DMS53 treated with DMSO at 0.1 percent for 48 hours (cell line): ENCODE data around the gene SLITRK1.

ENCODE experiments used
- DNase-seq: peaks from one replicate; lab custom pipeline; 2025; ENCODE audit not compliant: unreplicated experiment; lab: John Stamatoyannopoulos, UW

SLITRK1 gene, protein sequence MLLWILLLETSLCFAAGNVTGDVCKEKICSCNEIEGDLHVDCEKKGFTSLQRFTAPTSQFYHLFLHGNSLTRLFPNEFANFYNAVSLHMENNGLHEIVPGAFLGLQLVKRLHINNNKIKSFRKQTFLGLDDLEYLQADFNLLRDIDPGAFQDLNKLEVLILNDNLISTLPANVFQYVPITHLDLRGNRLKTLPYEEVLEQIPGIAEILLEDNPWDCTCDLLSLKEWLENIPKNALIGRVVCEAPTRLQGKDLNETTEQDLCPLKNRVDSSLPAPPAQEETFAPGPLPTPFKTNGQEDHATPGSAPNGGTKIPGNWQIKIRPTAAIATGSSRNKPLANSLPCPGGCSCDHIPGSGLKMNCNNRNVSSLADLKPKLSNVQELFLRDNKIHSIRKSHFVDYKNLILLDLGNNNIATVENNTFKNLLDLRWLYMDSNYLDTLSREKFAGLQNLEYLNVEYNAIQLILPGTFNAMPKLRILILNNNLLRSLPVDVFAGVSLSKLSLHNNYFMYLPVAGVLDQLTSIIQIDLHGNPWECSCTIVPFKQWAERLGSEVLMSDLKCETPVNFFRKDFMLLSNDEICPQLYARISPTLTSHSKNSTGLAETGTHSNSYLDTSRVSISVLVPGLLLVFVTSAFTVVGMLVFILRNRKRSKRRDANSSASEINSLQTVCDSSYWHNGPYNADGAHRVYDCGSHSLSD

DNA sequence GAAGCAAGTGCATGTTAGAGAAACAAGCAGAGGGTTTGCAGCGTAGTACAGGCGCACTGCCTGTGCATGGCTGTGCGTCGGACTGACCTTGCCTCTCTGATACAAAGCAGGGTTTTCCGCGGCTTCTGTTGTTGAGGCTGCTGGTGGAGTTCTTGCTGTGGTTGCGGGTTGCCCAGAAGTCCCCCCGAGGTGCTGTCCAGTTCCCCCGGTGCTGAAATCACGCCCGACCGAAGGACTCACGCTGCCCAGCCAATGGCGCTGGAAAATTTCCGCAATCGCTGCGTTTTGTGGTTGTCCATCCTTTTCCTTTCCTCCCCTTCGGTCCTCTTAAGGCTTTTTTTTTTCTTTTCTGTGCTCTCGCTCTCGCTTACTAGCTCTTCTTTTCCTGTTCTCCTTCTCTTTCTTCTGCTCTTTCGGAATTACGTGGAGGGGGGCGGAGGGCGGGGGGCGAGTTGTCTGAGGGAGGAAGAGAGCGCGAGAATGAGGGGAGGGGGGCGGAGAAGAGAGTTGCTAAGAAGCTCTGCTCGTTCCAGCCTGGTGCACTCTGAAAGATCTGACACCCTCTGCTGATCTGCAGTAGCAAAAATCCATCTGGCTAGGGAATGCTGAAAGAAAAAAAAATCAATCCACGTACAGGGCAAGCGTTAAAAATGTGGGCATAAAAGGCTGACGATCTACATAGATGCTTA lies at the start of gene SLITRK1:
Gene SLITRK1 (minus strand): TSS at position 558 of the 689 bp plus-strand sequence. CDS start 967 bp downstream, outside the sequence.
- DNase-seq, result no peak

DNA sequence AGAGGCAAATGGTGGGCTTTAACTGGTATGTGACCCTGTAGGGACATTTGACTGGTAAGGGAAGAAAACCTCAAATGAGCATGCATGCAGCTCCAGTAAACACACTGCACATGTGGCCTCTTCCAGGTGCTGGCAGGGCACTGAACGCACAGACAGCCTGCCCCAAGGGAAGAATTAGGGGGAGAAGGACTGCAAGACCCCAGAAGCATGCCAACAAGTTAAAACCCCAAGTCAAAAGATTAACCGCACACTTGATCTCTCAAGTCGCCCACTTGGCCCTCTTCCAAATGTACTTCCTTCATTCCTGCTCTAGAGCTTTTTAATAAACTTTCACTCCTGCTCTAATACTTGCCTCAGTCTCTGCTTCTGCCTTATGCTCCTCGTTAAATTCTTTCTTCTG lies 46.9 kb upstream of the SLITRK1 start:
- DNase-seq, result no peak

DNA sequence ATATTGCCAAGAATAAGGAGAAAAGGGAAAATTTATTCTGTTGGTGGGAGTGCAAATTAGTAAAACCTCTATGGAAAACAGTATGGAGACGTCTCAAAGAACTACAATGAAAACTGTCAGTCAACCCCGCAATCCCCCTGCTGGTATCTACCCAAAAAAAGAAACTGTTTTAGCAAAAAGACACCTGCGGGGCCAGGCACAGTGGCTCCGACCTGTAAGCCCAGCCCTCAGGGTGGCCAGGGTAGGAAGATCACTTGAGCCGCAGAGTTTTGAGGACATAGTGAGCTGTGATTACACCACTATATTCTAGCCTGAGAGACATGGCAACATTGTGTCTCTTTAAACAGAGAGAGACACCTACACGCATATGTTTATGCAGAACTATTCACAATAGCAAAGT lies 37.5 kb upstream of the SLITRK1 start:
- DNase-seq, result no peak

DNA sequence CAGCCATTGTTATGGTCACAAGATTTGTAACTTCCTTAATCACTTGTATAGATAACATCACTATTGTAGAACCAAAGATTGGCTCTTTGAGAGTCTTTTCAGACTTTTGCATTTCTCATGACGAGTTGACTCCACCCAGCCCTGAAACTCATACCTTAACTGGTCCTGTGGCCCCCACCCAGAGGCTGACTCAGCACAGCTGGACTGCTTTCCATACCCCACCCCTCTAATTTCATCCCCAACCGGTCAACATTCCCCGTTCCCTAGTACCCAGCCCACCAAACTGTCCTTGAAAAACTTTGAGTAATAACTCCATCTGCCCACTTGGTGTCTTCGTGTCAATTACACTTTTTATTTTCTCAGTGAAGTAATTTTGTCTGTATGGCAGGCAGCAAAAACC lies 32.1 kb upstream of the SLITRK1 start:
- DNase-seq, result no peak

DNA sequence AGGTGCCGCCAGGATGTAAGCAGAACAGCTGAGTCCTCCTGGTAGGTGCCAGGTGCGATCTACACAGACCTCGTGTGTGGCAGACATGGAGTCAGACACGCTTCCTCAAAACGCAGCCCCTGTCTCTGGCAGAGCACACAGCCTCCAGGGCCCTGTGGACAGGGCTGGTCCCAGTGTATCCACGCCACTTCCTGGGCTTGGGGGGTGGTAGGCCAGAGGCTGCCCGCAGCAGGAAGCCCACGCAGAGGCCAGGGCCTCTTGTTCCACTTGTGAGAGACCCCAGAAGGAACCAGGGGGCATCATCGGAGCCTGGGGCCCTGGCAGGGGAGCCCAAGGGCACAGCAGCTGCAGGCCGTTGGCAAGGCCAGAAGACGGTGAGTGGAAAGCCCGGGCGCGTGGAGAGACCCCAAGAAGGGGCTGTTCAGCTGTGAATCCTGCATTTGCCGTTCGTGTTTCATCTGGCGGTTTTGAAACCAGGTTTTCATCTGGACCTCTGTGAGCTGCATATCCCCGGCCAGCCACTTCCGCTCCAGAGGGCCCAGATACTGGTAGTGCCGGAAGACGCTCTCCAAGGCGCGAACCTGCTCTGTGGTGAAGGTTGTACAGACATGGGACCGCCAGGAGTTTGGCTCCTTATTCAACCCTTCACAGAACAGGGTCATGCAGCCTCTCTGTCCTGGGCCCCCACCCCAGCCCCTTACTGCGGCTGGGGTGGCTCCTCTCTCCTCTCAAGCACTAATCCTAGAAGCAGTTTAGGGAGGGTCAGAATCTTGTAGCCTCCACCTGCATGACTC lies 25.1 kb upstream of the SLITRK1 start:
- no peak for DNase-seq

DNA sequence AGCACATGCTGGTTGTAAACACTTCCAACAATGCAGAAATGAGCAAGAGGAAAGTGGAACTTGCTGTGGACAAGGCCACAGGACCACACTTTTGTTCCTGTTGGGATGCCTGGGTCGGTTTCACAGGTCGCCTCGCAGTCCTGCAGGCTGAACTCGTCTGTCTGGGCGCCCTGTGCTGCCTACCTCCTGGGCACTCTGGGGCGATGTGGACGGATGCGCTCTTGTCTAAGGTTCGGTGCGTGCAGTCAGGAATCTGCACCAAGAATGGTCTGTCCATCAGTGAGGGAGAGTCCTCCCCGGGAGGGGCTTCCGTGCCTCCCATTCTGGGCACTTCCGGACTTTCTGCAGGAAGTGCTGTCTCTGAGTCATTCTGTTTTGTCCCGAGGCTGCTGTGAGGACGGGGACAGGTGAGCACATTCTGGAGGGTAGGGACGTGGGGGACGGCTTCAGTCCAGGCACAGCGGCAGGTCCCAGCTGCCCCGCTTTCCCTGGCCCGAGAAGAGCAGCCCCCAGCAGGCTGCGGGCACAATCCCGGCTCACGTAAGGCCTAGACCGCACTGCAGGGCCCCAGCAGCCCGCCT lies 24.1 kb upstream of the SLITRK1 start:
- DNase-seq, result no peak

DNA sequence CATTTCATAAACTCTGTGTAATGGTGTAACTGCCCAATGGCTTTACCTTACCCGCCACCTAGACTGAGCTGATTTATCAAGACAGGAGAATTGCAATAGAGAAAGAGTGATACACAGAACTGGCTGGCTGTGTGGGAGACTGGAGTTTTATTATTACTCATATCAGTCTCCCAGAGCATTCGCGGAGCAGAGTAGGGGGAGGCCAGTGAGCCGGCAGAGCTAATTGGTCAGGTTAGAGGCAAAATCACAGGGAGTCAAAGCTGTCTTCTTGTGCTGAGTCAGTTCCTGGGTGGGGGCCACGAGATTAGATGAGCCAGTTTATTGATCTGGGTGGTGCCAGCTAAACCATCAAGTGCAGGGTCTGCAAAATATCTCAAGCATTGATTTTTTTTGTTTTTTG lies 23.4 kb upstream of the SLITRK1 start:
- DNase-seq, result no peak

DNA sequence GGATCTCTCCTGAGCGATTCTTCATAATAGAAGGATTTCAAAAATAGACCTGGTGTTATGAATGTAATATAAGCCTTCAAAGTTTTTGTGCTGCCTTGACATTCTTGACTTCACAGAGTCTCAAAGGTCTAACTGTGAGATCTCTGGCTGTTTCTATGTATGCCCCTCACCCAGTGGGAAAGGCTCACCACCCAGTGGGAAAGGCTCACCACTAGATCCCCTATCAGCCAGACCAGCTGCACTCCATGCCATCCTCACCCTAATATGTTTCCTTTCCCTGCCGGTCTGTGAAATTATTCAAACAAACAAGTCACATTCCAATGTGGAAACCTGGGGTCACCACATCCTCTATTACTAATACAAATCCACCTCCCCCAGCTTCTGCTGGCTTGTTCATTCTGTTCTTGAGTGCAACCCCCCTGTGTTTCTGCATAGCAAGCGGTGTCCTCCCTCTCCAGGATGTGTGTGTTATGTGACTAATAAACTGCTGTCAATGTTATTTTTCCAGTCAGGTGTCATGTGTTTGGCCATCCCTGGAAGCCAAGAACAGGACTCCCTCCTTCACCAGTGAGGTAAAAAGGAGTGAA lies 13.8 kb upstream of the SLITRK1 start:
- DNase-seq, result no peak

DNA sequence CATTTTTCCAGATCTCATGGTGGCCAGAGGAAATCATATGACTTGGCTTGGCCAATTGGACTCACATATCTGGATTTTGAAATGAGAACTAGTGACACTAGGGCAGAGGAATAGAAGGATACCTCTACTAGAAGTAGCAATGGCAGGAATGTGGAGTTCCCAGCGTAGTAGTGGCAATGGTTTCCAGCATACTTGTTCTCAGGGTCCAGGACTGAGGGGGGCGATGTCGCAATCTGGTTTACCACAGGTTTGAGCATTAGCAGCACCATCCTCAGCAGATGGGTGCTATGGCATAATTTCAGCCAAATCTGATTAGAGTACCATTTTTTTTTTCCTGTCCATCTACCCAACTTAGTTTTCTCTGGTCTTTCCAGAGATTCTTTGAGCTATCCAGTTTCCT lies 8.1 kb upstream of the SLITRK1 start:
- DNase-seq, result no peak

DNA sequence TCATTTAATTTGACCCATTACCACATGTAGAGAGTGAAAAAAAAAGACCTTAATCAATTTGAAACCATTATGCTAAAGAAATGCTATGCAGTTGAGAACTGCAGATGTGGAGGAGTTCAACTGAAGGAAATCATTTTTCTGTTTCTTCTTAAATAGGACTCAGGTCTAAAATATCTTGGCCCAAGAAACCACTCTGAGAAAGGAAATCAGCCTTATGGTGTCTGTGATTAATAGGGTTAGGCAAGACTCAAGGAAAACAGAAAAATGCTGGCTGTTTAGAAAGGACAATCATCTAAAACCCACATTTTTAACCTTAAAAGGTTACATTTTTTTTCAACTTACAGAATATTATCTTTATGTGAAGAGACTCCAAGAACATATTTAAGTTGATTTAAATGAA lies 1.9 kb upstream of the SLITRK1 start:
- no peak for DNase-seq

DNA sequence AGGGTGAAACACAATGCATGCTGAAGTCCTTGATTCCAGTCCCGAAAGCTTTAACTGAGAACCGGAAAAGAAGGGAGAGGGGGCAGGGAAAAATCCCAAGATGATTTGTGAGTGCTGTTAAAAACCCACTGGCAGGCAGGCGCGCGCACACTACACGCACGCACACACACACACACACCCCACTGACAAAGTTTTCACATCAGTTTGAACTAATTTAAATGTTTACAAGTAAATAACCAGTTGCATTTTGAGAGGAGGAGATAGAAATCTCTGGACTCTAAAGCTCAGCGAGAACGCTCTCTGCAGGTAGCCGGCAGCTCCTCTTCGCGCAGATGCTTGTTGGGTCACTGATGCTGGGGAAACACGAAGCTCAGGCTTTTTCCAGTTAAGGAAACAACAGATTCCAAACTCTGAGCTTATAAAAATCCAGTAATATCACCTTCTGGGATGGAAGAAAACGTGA lies 818 bp upstream of the SLITRK1 start:
- no peak for DNase-seq

DNA sequence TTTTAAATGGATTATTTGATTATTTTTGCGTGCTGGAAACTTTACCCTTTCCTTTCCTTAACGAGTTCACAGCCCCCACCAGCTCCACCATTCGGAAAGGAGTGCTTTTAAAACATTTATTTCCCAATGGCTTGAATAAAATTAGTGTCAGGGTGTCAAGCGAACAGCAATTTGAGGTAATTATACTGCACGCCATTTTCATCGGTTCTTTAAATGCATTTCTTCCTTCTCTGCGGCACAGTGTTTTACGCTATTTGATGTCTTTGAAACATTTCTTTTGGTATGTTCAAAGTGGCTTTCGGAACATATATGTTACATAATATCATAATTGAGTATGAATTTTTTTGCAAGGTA lies 309 bp upstream of the SLITRK1 start:
- DNase-seq, result no peak

DNA sequence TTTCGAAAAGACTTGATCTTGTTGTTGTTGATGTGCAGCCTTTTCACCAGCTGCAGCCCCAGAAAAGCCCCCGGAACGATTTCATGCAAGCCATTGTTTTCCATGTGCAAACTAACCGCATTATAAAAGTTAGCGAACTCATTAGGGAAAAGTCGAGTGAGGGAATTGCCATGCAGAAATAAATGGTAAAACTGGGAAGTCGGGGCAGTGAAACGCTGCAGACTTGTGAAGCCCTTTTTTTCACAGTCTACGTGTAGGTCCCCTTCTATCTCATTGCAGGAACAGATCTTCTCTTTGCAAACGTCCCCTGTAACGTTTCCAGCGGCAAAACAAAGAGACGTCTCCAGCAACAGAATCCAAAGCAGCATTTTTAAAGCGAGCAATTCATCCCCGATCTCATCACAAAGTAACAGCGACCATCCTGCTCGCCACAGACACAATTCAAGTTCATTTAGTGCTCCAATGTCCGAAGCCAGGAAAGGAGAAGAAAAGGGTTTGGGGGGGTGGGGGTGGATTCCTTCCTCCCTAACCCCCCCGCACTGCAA lies 1.1 kb downstream of the SLITRK1 start:
- no peak for DNase-seq

DNA sequence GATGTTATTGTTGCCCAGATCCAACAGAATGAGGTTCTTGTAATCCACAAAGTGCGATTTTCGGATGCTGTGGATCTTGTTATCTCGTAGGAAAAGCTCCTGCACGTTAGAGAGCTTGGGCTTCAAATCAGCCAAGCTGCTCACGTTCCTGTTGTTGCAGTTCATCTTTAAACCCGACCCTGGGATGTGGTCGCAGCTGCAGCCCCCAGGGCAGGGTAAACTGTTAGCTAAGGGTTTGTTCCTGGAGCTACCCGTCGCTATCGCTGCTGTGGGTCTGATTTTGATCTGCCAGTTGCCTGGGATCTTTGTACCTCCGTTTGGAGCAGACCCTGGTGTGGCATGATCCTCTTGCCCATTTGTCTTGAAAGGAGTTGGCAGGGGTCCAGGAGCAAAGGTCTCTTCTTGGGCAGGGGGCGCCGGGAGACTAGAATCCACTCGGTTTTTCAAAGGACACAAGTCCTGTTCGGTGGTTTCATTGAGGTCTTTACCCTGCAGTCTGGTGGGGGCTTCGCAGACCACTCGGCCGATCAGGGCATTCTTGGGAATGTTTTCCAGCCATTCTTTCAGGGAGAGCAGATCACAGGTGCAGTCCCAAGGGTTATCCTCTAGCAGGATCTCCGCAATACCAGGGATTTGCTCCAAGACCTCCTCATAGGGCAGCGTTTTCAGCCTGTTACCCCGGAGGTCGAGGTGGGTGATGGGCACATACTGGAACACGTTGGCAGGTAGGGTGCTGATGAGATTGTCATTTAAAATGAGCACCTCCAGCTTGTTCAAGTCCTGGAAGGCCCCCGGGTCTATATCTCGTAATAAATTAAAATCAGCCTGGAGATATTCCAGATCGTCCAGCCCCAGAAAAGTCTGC lies 1.8 kb downstream of the SLITRK1 start:
- no peak for DNase-seq

DNA sequence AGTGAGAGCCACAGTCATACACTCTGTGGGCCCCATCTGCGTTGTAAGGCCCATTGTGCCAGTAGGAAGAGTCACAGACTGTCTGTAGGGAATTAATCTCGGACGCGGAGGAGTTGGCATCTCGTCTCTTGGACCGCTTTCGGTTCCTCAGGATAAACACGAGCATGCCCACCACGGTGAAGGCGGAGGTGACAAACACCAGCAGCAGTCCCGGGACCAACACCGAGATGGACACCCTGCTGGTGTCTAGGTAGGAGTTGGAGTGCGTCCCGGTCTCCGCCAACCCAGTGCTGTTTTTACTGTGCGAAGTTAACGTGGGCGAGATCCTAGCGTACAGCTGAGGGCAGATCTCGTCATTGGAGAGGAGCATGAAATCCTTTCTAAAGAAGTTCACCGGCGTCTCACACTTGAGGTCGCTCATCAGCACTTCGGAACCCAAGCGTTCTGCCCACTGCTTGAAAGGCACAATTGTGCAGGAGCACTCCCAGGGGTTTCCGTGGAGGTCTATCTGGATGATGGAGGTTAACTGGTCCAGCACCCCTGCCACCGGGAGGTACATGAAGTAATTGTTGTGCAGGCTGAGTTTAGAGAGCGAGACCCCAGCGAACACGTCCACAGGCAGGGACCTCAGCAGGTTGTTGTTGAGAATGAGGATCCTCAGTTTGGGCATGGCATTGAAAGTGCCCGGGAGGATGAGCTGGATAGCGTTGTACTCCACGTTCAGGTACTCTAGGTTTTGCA lies 2.7 kb downstream of the SLITRK1 start:
- DNase-seq, result no peak

DNA sequence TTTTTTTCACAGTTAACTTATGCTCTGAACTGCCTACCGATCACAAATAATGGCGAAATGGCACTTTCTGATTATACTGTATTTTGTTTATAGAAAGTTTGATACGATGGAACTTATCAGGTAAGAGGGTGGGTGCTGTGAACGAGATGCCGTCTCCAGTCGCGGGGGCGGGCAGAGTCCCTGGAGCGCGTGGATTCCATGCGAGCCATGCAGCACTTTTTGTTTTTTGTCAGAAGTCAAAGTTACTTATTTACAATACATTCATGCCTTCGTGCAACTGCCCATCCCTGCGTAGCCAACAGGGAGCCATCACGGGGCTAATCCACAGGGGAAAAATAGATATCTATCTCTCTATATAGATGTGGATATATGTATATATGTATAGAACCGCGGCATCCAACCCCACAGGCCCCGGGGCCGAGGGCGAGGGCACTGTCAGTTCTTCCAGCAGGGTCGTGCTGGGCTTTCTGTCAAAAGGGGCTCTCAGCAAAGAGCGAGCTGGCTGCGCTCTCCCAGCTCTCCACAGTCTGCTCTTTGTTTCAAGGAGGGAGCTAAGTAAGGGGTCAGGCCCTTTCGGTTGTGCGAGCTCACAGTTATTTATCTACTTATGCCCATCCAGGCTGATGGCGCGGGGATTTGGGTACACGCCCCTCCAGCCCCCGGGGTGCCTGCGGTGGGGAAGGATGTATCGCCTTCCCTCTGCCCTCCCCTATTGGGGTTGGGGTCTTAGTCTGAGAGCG lies 3.4 kb downstream of the SLITRK1 start:
- DNase-seq, result no peak

DNA sequence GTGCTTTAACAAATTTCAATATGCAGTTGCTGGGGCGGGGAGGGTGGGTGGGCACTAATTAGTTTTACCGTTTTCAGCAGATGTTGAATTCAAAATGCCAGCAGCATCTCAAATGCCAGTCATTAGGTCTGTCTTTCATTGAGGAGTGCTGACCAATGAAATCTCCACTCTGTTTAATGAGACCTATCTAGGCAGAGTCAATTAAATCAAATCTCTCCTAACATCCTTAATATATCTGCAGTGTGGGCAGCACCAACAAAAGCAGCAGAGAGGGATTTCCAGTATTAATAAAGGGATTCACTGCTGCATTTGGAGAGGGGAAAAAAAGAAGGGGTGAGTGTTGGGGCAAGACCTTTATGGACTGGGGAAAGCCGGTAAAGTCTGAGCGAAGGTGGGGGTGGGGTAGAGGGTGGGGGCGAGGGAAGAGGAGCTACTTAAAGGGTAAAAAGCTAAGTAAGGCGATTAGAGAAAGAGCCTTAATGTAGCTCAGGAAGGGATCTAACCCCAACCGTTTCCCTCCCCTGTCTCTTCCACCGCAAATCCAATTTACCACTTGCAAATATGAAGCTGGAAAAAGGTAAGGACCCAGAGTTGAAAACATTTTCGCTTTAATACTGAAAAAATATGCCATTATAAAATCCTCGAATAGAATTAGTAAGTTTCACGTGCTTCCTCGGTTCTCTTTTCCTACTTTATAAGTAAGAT lies 4.5 kb downstream of the SLITRK1 start:
- no peak for DNase-seq
